GM21381 (cell line): ENCODE data around the gene HTR6.

Experiments used
- ATAC-seq: cut with Tn5 transposase; IDR thresholded peaks from one replicate; pipeline ENCODE4 v1.9.1; 2021; ENCODE audit warnings: mild to moderate bottlenecking, moderate library complexity; ENCODE audit not compliant: unreplicated experiment

Gene HTR6

GRCh38 chr1:19715334-19716203, 50.9 kb downstream of the HTR6 start:
- no peak for ATAC-seq

- no peak for ATAC-seq
Measured at GRCh38 chr1:19717467-19717866, 52.8 kb downstream of the HTR6 start.

GRCh38 chr1:19720174-19720573, 55.5 kb downstream of the HTR6 start:
- ATAC-seq, result no peak

GRCh38 chr1:19720973-19721372, 56.3 kb downstream of the HTR6 start:
- ATAC-seq, result no peak

- no peak for ATAC-seq
Measured at GRCh38 chr1:19723874-19724273, 59.2 kb downstream of the HTR6 start.

- no peak for ATAC-seq
Measured at GRCh38 chr1:19725606-19726005, 60.9 kb downstream of the HTR6 start.

- no peak for ATAC-seq
Measured at GRCh38 chr1:19728413-19729145, 63.9 kb downstream of the HTR6 start.

- no peak for ATAC-seq
Measured at GRCh38 chr1:19730232-19730631, 65.6 kb downstream of the HTR6 start.
